HepG2 (cell line): ENCODE data around the gene SNX11. TPM values are rescaled to one million over a fixed set of nuclear protein-coding genes. Genes with fewer than 3 reads are reported as not detected.

Experiments
- BCL3 ChIP-seq: sonication (generic); formaldehyde crosslinking; IDR thresholded peaks from 2 replicates; pipeline ENCODE4 v1.5.1; 2020; ENCODE audit warnings: mild to moderate bottlenecking, missing genetic modification reagents, moderate library complexity
- DZIP1 ChIP-seq: sonication (generic); formaldehyde crosslinking; IDR thresholded peaks from 2 replicates; pipeline ENCODE4 v1.5.0; 2020; ENCODE audit warnings: mild to moderate bottlenecking, missing genetic modification reagents
- MXD4 ChIP-seq: IDR thresholded peaks from 2 replicates; pipeline ENCODE4 v1.6.1; 2016; ENCODE audit warnings: mild to moderate bottlenecking, missing biosample characterization, missing genetic modification reagents
- PLRG1 ChIP-seq: fragments of 450-650 bp; conservative IDR thresholded peaks from 2 replicates; pipeline ENCODE4 v1.6.1; 2016
- ZNF605 ChIP-seq: sonication (generic); formaldehyde crosslinking; IDR thresholded peaks from 2 replicates; pipeline ENCODE4 v1.8.0; 2022; ENCODE audit warnings: mild to moderate bottlenecking, missing genetic modification reagents
- ZNF761 ChIP-seq: sonication (generic); formaldehyde crosslinking; conservative IDR thresholded peaks from 2 replicates; pipeline ENCODE4 v1.4.0; 2020; ENCODE audit warnings: mild to moderate bottlenecking, missing genetic modification reagents
- ZNF850 ChIP-seq: sonication (generic); formaldehyde crosslinking; conservative IDR thresholded peaks from 2 replicates; pipeline ENCODE4 v1.9.0; 2021; ENCODE audit warnings: mild to moderate bottlenecking, missing genetic modification reagents
- polyA plus RNA-seq, 8 experiments: library from polyadenylated mRNA; depleted of rRNA in 3 of 8; stranded (reverse) in 7 of 8; unstranded in 1 of 8; fragments of >200 nt; fragmentation: Illumina TruSeq in 4 of 8; extraction: Trizol in 4 of 8; gene quantifications; 2 replicates each; pipeline versions ENCODE4 v1.2.1 to v1.2.3, GENCODE V29; 2011 to 2016; ENCODE audit warnings: low read depth in 4 of 8, missing spikeins in 1 of 8, mixed read lengths in 1 of 8; ENCODE audit not compliant: insufficient read depth in 1 of 8
- total RNA-seq, 5 experiments: library from RNA; depleted of rRNA; stranded (reverse); fragments of >200 nt; fragmentation: Illumina TruSeq; extraction: Trizol; gene quantifications; 2 replicates each; pipeline ENCODE4 v1.2.3, GENCODE V29; 2016; ENCODE audit warnings: low read depth in 1 of 5

Gene SNX11
- total and polyA plus RNA-seq, 2 of the 13 experiments (the other 11 are each of a cell fraction or from before 2014, with no cell fraction given) = 12.9 to 14.0 TPM

- TF ChIP-seq PLRG1 = no peak
- TF ChIP-seq MXD4 (CRISPR knock-in tag) = no peak
- TF ChIP-seq BCL3 (CRISPR knock-in tag) = no peak
- 0 out of 2 replicates have a peak, but pooled peaks have one; percentile 6 for TF ChIP-seq ZNF605 (CRISPR knock-in tag)
- TF ChIP-seq ZNF850 (CRISPR knock-in tag) = 0 out of 2 replicates have a peak, but pooled peaks have one; percentile 70
- TF ChIP-seq DZIP1 (CRISPR knock-in tag) = no peak
- no peak for TF ChIP-seq ZNF761
These were observed 5.4 kb upstream of the SNX11 start (continued) for GRCh38 chr17:48102043-48102750.
